SU-DHL-6 (cell line): ENCODE data around the gene SPTLC1.
"Not testable (repeated sequence)": the region's sequence is repeated elsewhere in the genome, so short reads cannot be mapped to it uniquely, and the experiment has no call there.

Experiments used
- H2AFZ ChIP-seq: fragments of 200-600 bp; sonication (generic); 2 replicates; pipeline ENCODE4 v1.6.1; 2014; ENCODE audit warnings: low read depth, mild to moderate bottlenecking, moderate library complexity, mixed read lengths, antibody characterized with exemption, low read length; ENCODE audit not compliant: severe bottlenecking
- H3F3A ChIP-seq: fragments of 200-600 bp; shearing (Covaris generic); 2 replicates; pipeline ENCODE4 v1.6.0; 2016; ENCODE audit warnings: antibody characterized with exemption, mild to moderate bottlenecking; ENCODE audit not compliant: insufficient read depth
- H3K27ac ChIP-seq: fragments of 200-600 bp; sonication (generic); 2 replicates; pipeline ENCODE4 v1.5.1; 2016; ENCODE audit warnings: low read depth, mild to moderate bottlenecking, low read length, moderate library complexity, mixed read lengths
- H3K27me3 ChIP-seq: fragments of 200-600 bp; sonication (generic), shearing (Covaris generic); 2 replicates; pipeline ENCODE4 v1.6.0; 2014; ENCODE audit warnings: mild to moderate bottlenecking, low read length
- H3K36me3 ChIP-seq: fragments of 200-600 bp; sonication (generic); 2 replicates; pipeline ENCODE4 v1.6.1; 2014; ENCODE audit warnings: mild to moderate bottlenecking, low read length, mixed read lengths
- H3K4me2 ChIP-seq: fragments of 300-600, 200-600 bp; shearing (Covaris generic), sonication (generic); 2 replicates; pipeline ENCODE4 v1.6.0; 2014; ENCODE audit warnings: low read length, low read depth, mild to moderate bottlenecking; ENCODE audit not compliant: poor library complexity, severe bottlenecking
- H3K4me3 ChIP-seq: fragments of 200-600 bp; sonication (generic); 2 replicates; pipeline ENCODE4 v1.5.1; 2014; ENCODE audit warnings: antibody characterized with exemption, low read length, mild to moderate bottlenecking, mixed read lengths; ENCODE audit not compliant: insufficient read depth, poor library complexity, severe bottlenecking
- H3K79me2 ChIP-seq: fragments of 200-600 bp; sonication (generic); 2 replicates; pipeline ENCODE4 v1.6.1; 2014; ENCODE audit warnings: mild to moderate bottlenecking, low read length, moderate library complexity; ENCODE audit not compliant: insufficient read depth
- H3K9ac ChIP-seq: fragments of 200-600 bp; sonication (generic); 2 replicates; pipeline ENCODE4 v1.7.0; 2014; ENCODE audit warnings: mild to moderate bottlenecking, low read length
- H3K9me2 ChIP-seq: fragments of 200-600 bp; sonication (generic); replicated peaks from 2 replicates; pipeline ENCODE4 v1.6.1; 2014; ENCODE audit warnings: low read length; ENCODE audit not compliant: insufficient read depth
- H3K9me3 ChIP-seq: fragments of 200-600 bp; sonication (generic); 2 replicates; pipeline ENCODE4 v1.6.1; 2014; ENCODE audit warnings: low read length, mixed read lengths; ENCODE audit not compliant: insufficient read depth
- H4K20me1 ChIP-seq: fragments of 200-600 bp; sonication (generic); 2 replicates; pipeline ENCODE4 v1.6.1; 2014; ENCODE audit warnings: low read depth, mild to moderate bottlenecking, antibody characterized with exemption, low read length, moderate library complexity, mixed read lengths
- CTCF ChIP-seq: fragments of 200-600 bp; sonication (generic); IDR thresholded peaks from one replicate; pipeline ENCODE4 v1.5.1; 2017; ENCODE audit warnings: antibody characterized with exemption, mild to moderate bottlenecking, low read length, moderate library complexity; ENCODE audit not compliant: insufficient read depth, poor library complexity, severe bottlenecking
- EZH2phosphoT487 ChIP-seq: fragments of 200-600 bp; sonication (generic), shearing (Covaris generic); conservative IDR thresholded peaks from 2 replicates; pipeline ENCODE4 v1.6.1; 2018; ENCODE audit warnings: mild to moderate bottlenecking, antibody characterized with exemption, low read length, moderate library complexity, mixed read lengths

The SPTLC1 gene

GRCh38 chr9:92119586-92119985, 4.4 kb upstream of the SPTLC1 start:
- no peak overlapping the region for H3K4me2 ChIP-seq
- no peak overlapping the region for H3K9ac ChIP-seq

GRCh38 chr9:92108122-92108521, 7.1 kb downstream of the SPTLC1 start:
- H3K4me3 ChIP-seq: no peak overlapping the region
- no peak overlapping the region for H2AFZ ChIP-seq
- H3K9me3 ChIP-seq: no peaks in the 10 kb centered on the region
- H3K9me2 ChIP-seq: no peaks in the 10 kb centered on the region
- H3K79me2 ChIP-seq: peaks cover 34% of the 10 kb centered on the region
- H3K9ac ChIP-seq: no peak overlapping the region
- H3K36me3 ChIP-seq: peaks cover 8% of the 10 kb centered on the region; the same call in 1 of the 2 replicates
- H3K4me2 ChIP-seq: no peak overlapping the region
- H3F3A ChIP-seq: no peaks in the 10 kb centered on the region
- H3K27me3 ChIP-seq: no peaks in the 10 kb centered on the region
- TF ChIP-seq EZH2phosphoT487: no peak
- no peak for TF ChIP-seq CTCF
- H4K20me1 ChIP-seq: 0 out of 2 replicates have a peak, but pooled peaks cover 3% of the 10 kb centered on the region
- no peak overlapping the region for H3K27ac ChIP-seq

More at GRCh38 chr9:92119586-92119985, 4.4 kb upstream of the SPTLC1 start:
- H3K27me3 ChIP-seq: no peaks in the 10 kb centered on the region
- H3K36me3 ChIP-seq: no peaks in the 10 kb centered on the region
- H2AFZ ChIP-seq: no peak overlapping the region
- no peak overlapping the region for H3K4me3 ChIP-seq
- 0 out of 2 replicates have a peak, but pooled peaks cover 3% of the 10 kb centered on the region for H3F3A ChIP-seq
- TF ChIP-seq CTCF (no peak), EZH2phosphoT487 (no peak)
- no peak overlapping the region for H3K27ac ChIP-seq
- H3K9me3 ChIP-seq: no peaks in the 10 kb centered on the region
- H3K9me2 ChIP-seq: no peaks in the 10 kb centered on the region
- H4K20me1 ChIP-seq: no peaks in the 10 kb centered on the region
- peaks cover 6% of the 10 kb centered on the region for H3K79me2 ChIP-seq

GRCh38 chr9:92105446-92106225, 9.6 kb downstream of the SPTLC1 start:
- H3K9ac ChIP-seq: not testable (repeated sequence)

GRCh38 chr9:92103601-92104000, 11.6 kb downstream of the SPTLC1 start:
- not testable (repeated sequence) for H3K4me2 ChIP-seq, H4K20me1 ChIP-seq, H3K9me3 ChIP-seq, H3K27ac ChIP-seq, H3K4me3 ChIP-seq, H3K36me3 ChIP-seq, H3K9me2 ChIP-seq, H3K27me3 ChIP-seq, H3K79me2 ChIP-seq, H2AFZ ChIP-seq, H3K9ac ChIP-seq, H3F3A ChIP-seq

More at GRCh38 chr9:92105446-92106225, 9.6 kb downstream of the SPTLC1 start:
- H3K9me3 ChIP-seq, H3K4me3 ChIP-seq, H3K27ac ChIP-seq, H2AFZ ChIP-seq, H3K4me2 ChIP-seq, H3K27me3 ChIP-seq, H3K36me3 ChIP-seq, H3F3A ChIP-seq, H3K9me2 ChIP-seq, H4K20me1 ChIP-seq: not testable (repeated sequence)
- H3K79me2 ChIP-seq: peaks cover 17% of the 10 kb centered on the region
